ENCODE measurements around the gene LRRC58. TPM values are rescaled to one million over a fixed set of nuclear protein-coding genes. Genes with fewer than 3 reads are reported as not detected.
"Not testable (repeated sequence)": the region's sequence is repeated elsewhere in the genome, so short reads cannot be mapped to it uniquely, and the experiment has no call there.

LRRC58 gene
- polyA plus RNA-seq, 4 donors, result 3.8 to 24.1 (median 6.8) TPM

- 90 to 93% (median 92%) methylated on average over 2 of the region's 2 CpGs for WGBS, 3 donors
- FAIRE-seq, result no peak
- peaks cover 2 to 7% (median 4%) of the 10 kb centered on the region in 3 donors for H3K36me3 ChIP-seq (ENCODE audit: control insufficient read depth in 3 of 3, insufficient read depth in 2 of 3, low read depth in 1 of 3, low read length in 3 of 3)
These were observed 18.1 kb downstream of the LRRC58 start for GRCh38 chr3:120331076-120331475.

GRCh38 chr3:120326784-120327183 lies 22.4 kb downstream of the LRRC58 start:
- no peak for FAIRE-seq
- no peak overlapping the region for H3K4me3 ChIP-seq (ENCODE audit: low read depth in 1 of 3, low read length in 3 of 3)
- no peak overlapping the region for H3K27ac ChIP-seq (ENCODE audit: low read depth in 1 of 3, low read length in 2 of 3)
- DNase-seq, result no peak
- no peaks in the 10 kb centered on the region for H3K9me3 ChIP-seq (ENCODE audit: control insufficient read depth in 2 of 2, insufficient read depth in 1 of 2, low read depth in 1 of 2, low read length in 1 of 2)
- H3K36me3 ChIP-seq (ENCODE audit: control insufficient read depth in 3 of 3, insufficient read depth in 2 of 3, low read depth in 1 of 3, low read length in 3 of 3), result peaks cover 0 to 13% (median 0%) of the 10 kb centered on the region in 3 donors
- no peaks in the 10 kb centered on the region for H3K4me1 ChIP-seq (ENCODE audit: control insufficient read depth in 3 of 3, insufficient read depth in 2 of 3, low read depth in 1 of 3, low read length in 2 of 3)
- no peaks in the 10 kb centered on the region for H3K27me3 ChIP-seq (ENCODE audit: control insufficient read depth in 3 of 3, insufficient read depth in 3 of 3, low read length in 3 of 3)
- 63 to 89% (median 74%) methylated on average over 2 of the region's 2 CpGs for WGBS, 3 donors

More at GRCh38 chr3:120331076-120331475, 18.1 kb downstream of the LRRC58 start:
- Histone ChIP-seq H3K4me1 (ENCODE audit: control insufficient read depth in 3 of 3, insufficient read depth in 2 of 3, low read depth in 1 of 3, low read length in 2 of 3) (peaks cover 0 to under 1% (median 0%) of the 10 kb centered on the region in 3 donors), H3K9me3 (ENCODE audit: control insufficient read depth in 2 of 2, insufficient read depth in 1 of 2, low read depth in 1 of 2, low read length in 1 of 2) (no peaks in the 10 kb centered on the region), H3K27ac (ENCODE audit: low read depth in 1 of 3, low read length in 2 of 3) (no peak overlapping the region), H3K27me3 (ENCODE audit: control insufficient read depth in 3 of 3, insufficient read depth in 3 of 3, low read length in 3 of 3) (no peaks in the 10 kb centered on the region), H3K4me3 (ENCODE audit: low read depth in 1 of 3, low read length in 3 of 3) (no peak overlapping the region)
- DNase-seq, result no peak

GRCh38 chr3:120324190-120324589 lies 25.0 kb downstream of the LRRC58 start:
- Histone ChIP-seq H3K27ac (ENCODE audit: low read depth in 1 of 3, low read length in 2 of 3) (no peak overlapping the region), H3K4me1 (ENCODE audit: control insufficient read depth in 3 of 3, insufficient read depth in 2 of 3, low read depth in 1 of 3, low read length in 2 of 3) (no peaks in the 10 kb centered on the region), H3K36me3 (ENCODE audit: control insufficient read depth in 3 of 3, insufficient read depth in 2 of 3, low read depth in 1 of 3, low read length in 3 of 3) (peaks cover 0 to 13% (median 0%) of the 10 kb centered on the region in 3 donors), H3K9me3 (ENCODE audit: control insufficient read depth in 2 of 2, insufficient read depth in 1 of 2, low read depth in 1 of 2, low read length in 1 of 2) (no peaks in the 10 kb centered on the region), H3K27me3 (ENCODE audit: control insufficient read depth in 3 of 3, insufficient read depth in 3 of 3, low read length in 3 of 3) (no peaks in the 10 kb centered on the region), H3K4me3 (ENCODE audit: low read depth in 1 of 3, low read length in 3 of 3) (no peak overlapping the region)
- DNase-seq, result no peak
- 73 to 89% (median 81%) methylated on average over 1 of the region's 1 CpG for WGBS, 3 donors
- FAIRE-seq, result no peak

GRCh38 chr3:120323761-120324160 lies 25.4 kb downstream of the LRRC58 start:
- not testable (repeated sequence) for DNase-seq; H3K4me3 ChIP-seq (ENCODE audit: low read depth in 1 of 3, low read length in 3 of 3); H3K27ac ChIP-seq (ENCODE audit: low read depth in 1 of 3, low read length in 2 of 3); H3K27me3 ChIP-seq (ENCODE audit: control insufficient read depth in 3 of 3, insufficient read depth in 3 of 3, low read length in 3 of 3); H3K4me1 ChIP-seq (ENCODE audit: control insufficient read depth in 3 of 3, insufficient read depth in 2 of 3, low read depth in 1 of 3, low read length in 2 of 3); H3K9me3 ChIP-seq (ENCODE audit: control insufficient read depth in 2 of 2, insufficient read depth in 1 of 2, low read depth in 1 of 2, low read length in 1 of 2); FAIRE-seq
- H3K36me3 ChIP-seq (ENCODE audit: control insufficient read depth in 3 of 3, insufficient read depth in 2 of 3, low read depth in 1 of 3, low read length in 3 of 3), result peaks cover 0 to 13% (median 0%) of the 10 kb centered on the region in 3 donors
- WGBS, 3 donors, result 86 to 91% (median 89%) methylated on average over 4 of the region's 4 CpGs

GRCh38 chr3:120311863-120312794 lies 37.0 kb downstream of the LRRC58 start:
- DNase-seq, result no peak
- H3K27ac ChIP-seq (ENCODE audit: low read depth in 1 of 3, low read length in 2 of 3), result no peak overlapping the region
- H3K4me3 ChIP-seq (ENCODE audit: low read depth in 1 of 3, low read length in 3 of 3), result no peak overlapping the region
- FAIRE-seq, result no peak
- no peaks in the 10 kb centered on the region for H3K27me3 ChIP-seq (ENCODE audit: control insufficient read depth in 3 of 3, insufficient read depth in 3 of 3, low read length in 3 of 3)
- H3K9me3 ChIP-seq (ENCODE audit: control insufficient read depth in 2 of 2, insufficient read depth in 1 of 2, low read depth in 1 of 2, low read length in 1 of 2), result peaks cover 0 to 18% of the 10 kb centered on the region in 2 donors
- H3K4me1 ChIP-seq (ENCODE audit: control insufficient read depth in 3 of 3, insufficient read depth in 2 of 3, low read depth in 1 of 3, low read length in 2 of 3), result no peaks in the 10 kb centered on the region
- WGBS, 3 donors, result 91 to 95% (median 92%) methylated on average over 24 of the region's 24 CpGs
- H3K36me3 ChIP-seq (ENCODE audit: control insufficient read depth in 3 of 3, insufficient read depth in 2 of 3, low read depth in 1 of 3, low read length in 3 of 3), result peaks cover 0 to 3% (median 0%) of the 10 kb centered on the region in 3 donors

- peaks cover 0 to 12% of the 10 kb centered on the region in 2 donors for H3K9me3 ChIP-seq (ENCODE audit: control insufficient read depth in 2 of 2, insufficient read depth in 1 of 2, low read depth in 1 of 2, low read length in 1 of 2)
- peaks cover 0 to 2% (median 0%) of the 10 kb centered on the region in 3 donors for H3K27me3 ChIP-seq (ENCODE audit: control insufficient read depth in 3 of 3, insufficient read depth in 3 of 3, low read length in 3 of 3)
- H3K4me3 ChIP-seq (ENCODE audit: low read depth in 1 of 3, low read length in 3 of 3), result no peak overlapping the region
- H3K36me3 ChIP-seq (ENCODE audit: control insufficient read depth in 3 of 3, insufficient read depth in 2 of 3, low read depth in 1 of 3, low read length in 3 of 3), result no peaks in the 10 kb centered on the region
- no peak for DNase-seq
- H3K27ac ChIP-seq (ENCODE audit: low read depth in 1 of 3, low read length in 2 of 3), result no peak overlapping the region
- H3K4me1 ChIP-seq (ENCODE audit: control insufficient read depth in 3 of 3, insufficient read depth in 2 of 3, low read depth in 1 of 3, low read length in 2 of 3), result no peaks in the 10 kb centered on the region
- 68 to 86% (median 81%) methylated on average over 47 to 72 of the region's 72 CpGs for WGBS, 3 donors
- FAIRE-seq, result no peak
These were observed 42.4 kb downstream of the LRRC58 start for GRCh38 chr3:120306519-120307455.

GRCh38 chr3:120304616-120305015 lies 44.5 kb downstream of the LRRC58 start:
- Histone ChIP-seq H3K36me3 (ENCODE audit: control insufficient read depth in 3 of 3, insufficient read depth in 2 of 3, low read depth in 1 of 3, low read length in 3 of 3) (no peaks in the 10 kb centered on the region), H3K4me3 (ENCODE audit: low read depth in 1 of 3, low read length in 3 of 3) (no peak overlapping the region), H3K27ac (ENCODE audit: low read depth in 1 of 3, low read length in 2 of 3) (no peak overlapping the region), H3K27me3 (ENCODE audit: control insufficient read depth in 3 of 3, insufficient read depth in 3 of 3, low read length in 3 of 3) (peaks cover 0 to 2% (median 0%) of the 10 kb centered on the region in 3 donors), H3K9me3 (ENCODE audit: control insufficient read depth in 2 of 2, insufficient read depth in 1 of 2, low read depth in 1 of 2, low read length in 1 of 2) (peaks cover 0 to 9% of the 10 kb centered on the region in 2 donors), H3K4me1 (ENCODE audit: control insufficient read depth in 3 of 3, insufficient read depth in 2 of 3, low read depth in 1 of 3, low read length in 2 of 3) (no peaks in the 10 kb centered on the region)
- WGBS, 3 donors, result 83 to 93% (median 88%) methylated on average over 4 of the region's 4 CpGs
- no peak for FAIRE-seq
- no peak for DNase-seq

- FAIRE-seq, result no peak
- WGBS, 3 donors, result 84 to 92% (median 91%) methylated on average over 5 of the region's 5 CpGs
- peaks cover 0 to 7% of the 10 kb centered on the region in 2 donors for H3K9me3 ChIP-seq (ENCODE audit: control insufficient read depth in 2 of 2, insufficient read depth in 1 of 2, low read depth in 1 of 2, low read length in 1 of 2)
- peaks cover 0 to 2% (median 0%) of the 10 kb centered on the region in 3 donors for H3K27me3 ChIP-seq (ENCODE audit: control insufficient read depth in 3 of 3, insufficient read depth in 3 of 3, low read length in 3 of 3)
- no peaks in the 10 kb centered on the region for H3K36me3 ChIP-seq (ENCODE audit: control insufficient read depth in 3 of 3, insufficient read depth in 2 of 3, low read depth in 1 of 3, low read length in 3 of 3)
- no peak overlapping the region for H3K4me3 ChIP-seq (ENCODE audit: low read depth in 1 of 3, low read length in 3 of 3)
- DNase-seq, result no peak
- H3K27ac ChIP-seq (ENCODE audit: low read depth in 1 of 3, low read length in 2 of 3), result no peak overlapping the region
- H3K4me1 ChIP-seq (ENCODE audit: control insufficient read depth in 3 of 3, insufficient read depth in 2 of 3, low read depth in 1 of 3, low read length in 2 of 3), result no peaks in the 10 kb centered on the region
These were observed 46.8 kb downstream of the LRRC58 start for GRCh38 chr3:120302361-120302760.

Data from small intestine (tissue), 7 donors.